K562 (cell line): Measurements from ENCODE around the gene STK33. TPM values are rescaled to one million over a fixed set of nuclear protein-coding genes. Genes with fewer than 3 reads are reported as not detected.

ENCODE experiments used
- ATAC-seq: fragments of 200-7000 bp; cut with Tn5 transposase; 3 replicates; pipeline ENCODE4 v1.9.1; 2020; ENCODE audit warnings: moderate library complexity
- BruUV-seq: library from RNA; stranded (reverse); fragments of 400-500 nt; replicated peaks from 2 replicates; lab custom pipeline; 2021; lab: Mats Ljungman, UMichigan
- CTCF ChIA-PET: fragments of 300-600 bp; formaldehyde crosslinking; extraction: SDS; loops from one replicate; lab custom pipeline; 2021; ENCODE audit warnings: low intra/inter-chr PET ratio; lab: Yijun Ruan, JAX
- POLR2A ChIA-PET: fragments of 300-600, 350-650 bp; sonication (Branson Sonifier 250); formaldehyde crosslinking; extraction: SDS; loops from one replicate; lab custom pipeline; 2021; ENCODE audit warnings: antibody characterized with exemption, inconsistent platforms; lab: Yijun Ruan, JAX
- DNase-seq, 4 experiments: peaks; one replicate each; pipeline versions ENCODE4 v3.0.0 to v3.0.0-alpha.2; 2011 to 2018; ENCODE audit warnings: low spot score in 3 of 4, mixed read lengths in 3 of 4; ENCODE audit errors: extremely low read depth in 1 of 4
- FAIRE-seq: peaks from 2 replicates; lab custom pipeline; 2011; peaks lifted over from hg19 to GRCh38; lab: Jason Lieb, UNC
- H2AFZ ChIP-seq: 2 replicates; pipeline ENCODE4 v1.6.0; 2011; ENCODE audit warnings: low read depth, low read length, control low read depth, inconsistent platforms
- H3K27ac ChIP-seq: fragments of 200-600 bp; 3 replicates; pipeline ENCODE4 v1.8.0; 2011; ENCODE audit warnings: low read depth, mild to moderate bottlenecking, control low read depth, inconsistent platforms, low read length, moderate library complexity, mixed read lengths; ENCODE audit errors: extremely low read depth
- H3K27me3 ChIP-seq, 2 experiments: fragments of 300-600 bp in 1 of 2; 2 replicates in 1 of 2; 3 replicates in 1 of 2; pipeline versions ENCODE4 v1.6.0 to v1.8.0; 2011; ENCODE audit warnings: inconsistent platforms in 2 of 2, low read length in 2 of 2, mild to moderate bottlenecking in 1 of 2, mixed read lengths in 1 of 2, moderate library complexity in 1 of 2; ENCODE audit not compliant: control insufficient read depth in 2 of 2, insufficient read depth in 2 of 2
- H3K36me3 ChIP-seq: fragments of 300-600 bp; 3 replicates; pipeline ENCODE4 v1.8.0; 2011; ENCODE audit warnings: mild to moderate bottlenecking, low read length, inconsistent platforms; ENCODE audit not compliant: control insufficient read depth, insufficient read depth
- H3K4me1 ChIP-seq, 2 experiments: fragments of 200-600 bp in 1 of 2; replicated peaks in 1 of 2; 2 replicates in 1 of 2; 3 replicates in 1 of 2; pipeline versions ENCODE4 v1.5.1 to v1.8.0; 2011; ENCODE audit warnings: inconsistent platforms in 2 of 2, low read length in 2 of 2, mild to moderate bottlenecking in 1 of 2, mixed read lengths in 1 of 2, moderate library complexity in 1 of 2; ENCODE audit not compliant: control insufficient read depth in 2 of 2, insufficient read depth in 2 of 2
- H3K4me2 ChIP-seq: 2 replicates; pipeline ENCODE4 v1.6.1; 2011; ENCODE audit warnings: low read length, control low read depth, inconsistent platforms, mixed read lengths; ENCODE audit not compliant: insufficient read depth
- H3K4me3 ChIP-seq: fragments of 200-600 bp; sonication (generic), shearing (Covaris generic); 2 replicates; pipeline ENCODE4 v1.5.1; 2016; ENCODE audit warnings: control low read depth, inconsistent platforms
- H3K79me2 ChIP-seq: fragments of 200-600 bp; 3 replicates; pipeline ENCODE4 v1.8.0; 2011; ENCODE audit warnings: low read length, inconsistent platforms; ENCODE audit not compliant: control insufficient read depth, insufficient read depth
- H3K9ac ChIP-seq, 2 experiments: 2 replicates each; pipeline versions ENCODE4 v1.6.0 to v1.6.1; 2011; ENCODE audit warnings: low read depth in 2 of 2, low read length in 2 of 2, control low read depth in 1 of 2, inconsistent platforms in 1 of 2, mild to moderate bottlenecking in 1 of 2, mixed read lengths in 1 of 2; ENCODE audit not compliant: insufficient read depth in 1 of 2
- H3K9me1 ChIP-seq: one replicate; pipeline ENCODE4 v1.6.0; 2011; ENCODE audit warnings: inconsistent platforms, mild to moderate bottlenecking, low read length, moderate library complexity; ENCODE audit not compliant: control insufficient read depth, insufficient read depth
- H3K9me3 ChIP-seq: replicated peaks from 2 replicates; pipeline ENCODE4 v1.5.1; 2011; ENCODE audit warnings: low read depth, low read length, inconsistent platforms; ENCODE audit not compliant: control insufficient read depth, insufficient read depth
- H4K20me1 ChIP-seq: replicated peaks from 2 replicates; pipeline ENCODE4 v1.6.1; 2011; ENCODE audit warnings: low read length, inconsistent platforms, mixed read lengths; ENCODE audit not compliant: control insufficient read depth, insufficient read depth
- CEBPB ChIP-seq: fragments of 450-650 bp; IDR thresholded peaks from 2 replicates; pipeline ENCODE4 v1.6.1; 2016; ENCODE audit warnings: missing genetic modification characterization, missing compliant biosample characterization
- CEBPG ChIP-seq, 3 experiments: fragments of 200-800 bp in 1 of 3; sonication (Bioruptor generic) in 1 of 3; sonication (generic) in 1 of 3; formaldehyde crosslinking in 1 of 3; IDR thresholded peaks in 2 of 3; conservative IDR thresholded peaks in 1 of 3; 2 replicates each; pipeline versions ENCODE4 v1.6.1 to v1.8.0; 2016 to 2022; ENCODE audit warnings: missing compliant biosample characterization in 2 of 3, missing genetic modification characterization in 2 of 3, mild to moderate bottlenecking in 1 of 3, missing genetic modification reagents in 1 of 3
- E2F4 ChIP-seq: sonication (generic); formaldehyde crosslinking; IDR thresholded peaks from 2 replicates; pipeline ENCODE4 v1.8.0; 2022; ENCODE audit warnings: mild to moderate bottlenecking, low read depth, missing genetic modification reagents
- KHSRP ChIP-seq: fragments of 450-650 bp; IDR thresholded peaks from 2 replicates; pipeline ENCODE4 v1.6.1; 2017
- RBM25 ChIP-seq: fragments of 200-400 bp; formaldehyde crosslinking; IDR thresholded peaks from 2 replicates; pipeline ENCODE4 v1.6.1; 2018; ENCODE audit warnings: low read length, low read depth, moderate library complexity; ENCODE audit not compliant: severe bottlenecking
- WGBS: fragments of 100-300 bp; shearing (Covaris generic); methylation state at CpG from one replicate; pipeline ENCODE4 v1.1.6; 2016; ENCODE audit warnings: low coverage, mixed read lengths; ENCODE audit not compliant: insufficient coverage; ENCODE audit errors: missing lambda C conversion rate; 5-methylcytosine and 5-hydroxymethylcytosine counted together
- in situ Hi-C: fragments of 300-500 bp; cut with MboI; formaldehyde crosslinking; loops from 4 replicates; pipeline ENCODE4 v1.15.0; 2018; ENCODE audit warnings: inconsistent platforms, mixed read lengths
- intact Hi-C: fragments of 100-400 bp; cut with micrococcal nuclease; formaldehyde crosslinking; loops from 2 replicates; pipeline ENCODE4 v1.14.2; 2022
- polyA plus RNA-seq, 8 experiments: library from polyadenylated mRNA; depleted of rRNA in 4 of 8; stranded (reverse) in 5 of 8; unstranded in 3 of 8; fragments of >200 nt; fragmentation: Nextera tagmentation in 2 of 8; fragmentation: Illumina TruSeq in 1 of 8; extraction: Ambion mirVana in 2 of 8; extraction: Trizol in 1 of 8; gene quantifications; 2 replicates each; pipeline versions ENCODE4 v1.2.1 to v1.2.3, GENCODE V29; 2011 to 2014; ENCODE audit warnings: inconsistent platforms in 1 of 8, missing spikeins in 1 of 8
- total RNA-seq, 7 experiments: library from RNA; depleted of rRNA in 6 of 7; stranded (reverse); fragments of >200 nt in 6 of 7; fragmentation: Illumina TruSeq in 2 of 7; extraction: Trizol in 2 of 7; gene quantifications; 2 replicates each; pipeline versions ENCODE4 v1.2.1 to v1.2.3, GENCODE V29; 2011 to 2021; ENCODE audit warnings: low replicate concordance in 1 of 7

The STK33 gene
- total and polyA plus RNA-seq, 9 of the 15 experiments (the other 6 are each of a cell fraction or from before 2014, with no cell fraction given) = not detected

DNA sequence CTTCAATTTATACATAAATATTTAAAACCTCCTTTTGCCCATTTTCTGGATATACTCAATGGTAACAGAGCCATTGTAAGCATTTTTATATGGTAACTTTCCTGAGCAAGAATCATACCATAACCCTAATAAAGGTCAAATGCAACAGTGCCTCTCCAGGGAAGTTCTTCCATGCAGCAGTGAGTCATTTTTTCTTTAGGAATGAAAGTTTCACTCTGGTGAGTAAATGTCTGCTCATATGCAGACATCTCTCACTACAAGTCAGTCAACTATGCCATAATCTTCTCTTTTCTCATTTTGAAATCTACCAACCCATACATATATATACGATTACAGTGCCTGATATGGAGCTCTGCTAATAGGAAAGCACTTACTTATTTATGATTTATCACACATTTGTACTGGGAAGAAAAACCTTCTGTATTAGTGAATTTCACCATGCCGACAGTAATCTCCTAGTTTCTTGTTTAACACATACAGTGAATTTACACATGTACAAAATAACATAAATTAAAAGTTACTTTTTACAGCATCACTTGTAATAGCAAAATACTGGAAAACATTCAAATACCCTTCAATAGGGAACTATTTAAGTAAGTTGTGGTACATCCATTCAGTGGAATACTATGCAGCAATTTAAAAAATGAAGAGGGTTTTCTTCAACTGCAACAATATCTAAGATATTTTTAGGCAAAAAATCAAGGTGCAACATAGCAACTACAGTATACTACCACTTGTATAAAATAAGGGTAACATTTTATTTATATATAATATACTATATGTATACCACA lies 16.0 kb downstream of the STK33 start:
- ATAC-seq = no peak
- H3K9me3 ChIP-seq = no peaks in the 10 kb centered on the region
- no peak for FAIRE-seq
- no peak overlapping the region for H3K4me2 ChIP-seq
- no peak for DNase-seq
- WGBS = 0% methylated on average over 2 of the region's 2 CpGs
- intact Hi-C loops = loop anchor here (10.0 kb wide), 1 partner anchor 377 kb away; no protein-coding TSS in a partner anchor
- no peaks in the 10 kb centered on the region for H3K4me1 ChIP-seq
- TF ChIP-seq E2F4 (CRISPR knock-in tag) = no peak
- TF ChIP-seq RBM25 = peak; percentile 43
- H3K27me3 ChIP-seq = no peaks in the 10 kb centered on the region
- H3K27ac ChIP-seq = no peak overlapping the region
- no peaks in the 10 kb centered on the region for H3K9me1 ChIP-seq
- H4K20me1 ChIP-seq = no peaks in the 10 kb centered on the region
- in situ Hi-C loops = no loop called here
- no peak overlapping the region for H3K9ac ChIP-seq
- H2AFZ ChIP-seq = no peak overlapping the region
- ChIA-PET POLR2A (interaction anchor here (0.6 kb wide), 1 partner anchor 256 kb away, joined by 3 read pairs; no protein-coding TSS in a partner anchor), CTCF (no interaction called here)
- BruUV-seq = no TSS peak
- no peak overlapping the region for H3K4me3 ChIP-seq
- H3K36me3 ChIP-seq = no peaks in the 10 kb centered on the region
- no peaks in the 10 kb centered on the region for H3K79me2 ChIP-seq

DNA sequence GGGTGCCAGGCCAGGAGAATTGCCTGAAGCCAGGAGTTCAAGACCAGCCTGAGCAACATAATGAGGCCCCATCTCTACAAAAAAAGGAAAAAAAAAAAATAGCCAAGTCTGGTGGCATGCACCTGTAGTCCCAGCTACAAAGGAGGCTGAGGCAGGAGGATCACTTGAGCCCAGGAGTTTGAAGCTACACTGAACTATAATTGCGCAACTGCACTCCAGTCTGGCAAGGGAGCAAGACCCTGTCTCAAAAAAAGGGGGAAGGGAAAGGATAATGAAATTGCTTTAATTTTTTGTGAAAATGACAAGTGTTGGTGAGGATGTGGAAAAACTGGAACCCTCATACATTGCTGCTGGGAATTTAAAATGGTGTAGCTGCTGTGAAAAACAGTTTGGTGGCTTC lies 19.2 kb downstream of the STK33 start:
- Histone ChIP-seq H3K27ac (no peak overlapping the region), H3K4me2 (no peak overlapping the region), H3K36me3 (no peaks in the 10 kb centered on the region), H3K9me3 (no peaks in the 10 kb centered on the region), H3K79me2 (no peaks in the 10 kb centered on the region), H3K4me1 (no peaks in the 10 kb centered on the region), H3K9me1 (no peaks in the 10 kb centered on the region), H4K20me1 (0 out of 2 replicates have a peak, but pooled peaks cover 3% of the 10 kb centered on the region), H3K9ac (no peak overlapping the region), H3K27me3 (no peaks in the 10 kb centered on the region; a peak in 1 of 5 replicates), H2AFZ (no peak overlapping the region), H3K4me3 (no peak overlapping the region)
- WGBS = 57% methylated on average over 1 of the region's 1 CpG
- ChIA-PET POLR2A (no interaction called here), CTCF (no interaction called here)
- TF ChIP-seq CEBPG (CRISPR knock-in tag; IDR thresholded peaks at IDR 0.05) (no peak; the same call in 1 of the 2 replicates), CEBPG (tag; conservative IDR thresholded peaks at IDR 0.05 in 1 of 2, IDR thresholded peaks at IDR 0.05 in 1 of 2) (peak in 1 of 2 experiments; percentile 83; a peak in 2 of 4 replicates), KHSRP (no peak), CEBPB (peak; percentile 88)
- no peak for FAIRE-seq
- ATAC-seq = no peak
- no peak for DNase-seq
- BruUV-seq = no TSS peak
- in situ Hi-C loops (no loop called here), intact Hi-C loops (loop anchor here (10.0 kb wide), 1 partner anchor 380 kb away; no protein-coding TSS in a partner anchor)
